Measurements from ENCODE around the gene NRXN3. TPM values are rescaled to one million over a fixed set of nuclear protein-coding genes. Genes with fewer than 3 reads are reported as not detected.

NRXN3 gene
- total RNA-seq, 1 donor from 2014 or later, result not detected

- no peak for DNase-seq (ENCODE audit: low read depth in 2 of 2)
Measured at GRCh38 chr14:78242086-78242485, 71.9 kb downstream of the NRXN3 start.

DNA sequence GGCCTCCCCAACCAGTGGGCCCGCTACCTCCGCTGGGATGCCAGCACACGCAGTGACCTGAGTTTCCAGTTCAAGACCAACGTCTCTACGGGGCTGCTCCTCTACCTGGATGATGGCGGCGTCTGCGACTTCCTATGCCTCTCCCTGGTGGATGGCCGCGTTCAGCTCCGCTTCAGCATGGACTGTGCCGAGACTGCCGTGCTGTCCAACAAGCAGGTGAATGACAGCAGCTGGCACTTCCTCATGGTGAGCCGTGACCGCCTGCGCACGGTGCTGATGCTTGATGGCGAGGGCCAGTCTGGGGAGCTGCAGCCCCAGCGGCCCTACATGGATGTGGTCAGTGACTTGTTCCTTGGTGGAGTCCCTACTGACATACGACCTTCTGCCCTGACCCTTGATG lies 73.0 kb downstream of the NRXN3 start:
- DNase-seq (ENCODE audit: low read depth in 2 of 2), result no peak

DNA sequence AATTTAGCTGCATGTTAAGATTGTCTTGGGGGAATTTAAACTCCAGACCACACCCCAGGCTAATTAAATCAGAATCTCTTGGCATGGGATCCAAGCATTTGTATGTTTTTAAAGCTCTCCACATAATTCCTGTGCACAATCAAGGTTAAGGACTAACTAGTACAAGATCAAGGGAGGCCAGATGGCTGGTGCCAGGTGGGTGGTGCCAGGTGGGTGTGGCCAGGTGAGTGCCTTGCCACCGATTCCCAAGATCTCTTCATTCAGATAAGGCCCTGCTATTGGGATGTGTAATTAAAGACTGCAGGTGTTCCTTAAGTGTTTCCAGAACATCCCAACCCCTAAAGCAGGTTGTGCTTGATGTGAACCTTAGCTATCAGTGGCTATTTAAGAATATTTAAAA lies 75.1 kb downstream of the NRXN3 start:
- DNase-seq (ENCODE audit: low read depth in 2 of 2), result no peak

DNA sequence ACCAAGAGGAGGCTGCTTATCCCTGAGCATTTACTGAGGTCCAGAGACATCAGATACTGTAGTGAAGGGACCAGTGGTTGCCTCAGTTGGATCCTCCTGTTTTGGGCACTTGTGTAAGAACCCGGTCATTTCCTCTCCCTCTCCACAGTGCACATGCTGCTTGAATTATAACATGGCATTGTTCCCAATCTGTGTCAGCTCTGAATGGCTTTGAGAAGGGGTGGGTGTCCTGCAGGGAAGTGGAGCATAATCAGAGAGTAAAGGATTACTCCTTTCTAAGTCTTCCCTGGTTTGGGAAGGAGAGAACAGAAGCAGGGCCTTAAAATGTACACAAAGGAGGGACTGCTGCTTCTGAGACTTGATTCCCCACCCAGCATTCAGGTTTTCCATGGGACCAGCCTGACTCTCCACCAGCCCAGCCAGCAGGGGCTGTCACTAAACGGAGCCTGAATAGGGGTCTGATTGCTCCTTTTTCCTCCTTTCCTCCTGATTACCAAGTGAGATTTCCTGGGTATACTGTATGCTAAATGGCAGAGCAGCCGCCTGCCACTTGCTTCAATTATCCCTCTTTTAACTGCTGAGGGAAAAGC lies 78.4 kb downstream of the NRXN3 start:
- DNase-seq (ENCODE audit: low read depth in 2 of 2), result no peak

- no peak for DNase-seq (ENCODE audit: low read depth in 2 of 2)
Measured at GRCh38 chr14:78251308-78251707, 81.1 kb downstream of the NRXN3 start.

DNA sequence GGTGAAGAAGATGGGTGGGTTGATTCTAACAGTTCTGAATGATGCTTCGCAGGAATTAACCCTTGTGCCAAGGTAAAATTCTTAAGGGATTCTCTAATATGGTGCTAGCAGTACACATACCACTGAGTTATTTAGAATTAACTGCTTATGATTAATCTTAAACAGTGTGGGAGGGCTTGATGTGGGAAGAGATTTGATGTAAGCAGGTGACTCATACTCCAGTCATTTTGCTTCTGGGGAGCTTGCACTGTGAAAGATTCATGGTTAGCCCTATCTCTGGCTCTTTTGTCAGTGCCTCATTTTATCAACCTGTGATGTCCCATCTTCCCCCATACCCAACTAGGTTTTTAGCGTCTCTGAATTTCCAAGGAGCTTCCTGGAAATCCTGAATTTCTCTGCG lies 83.8 kb downstream of the NRXN3 start:
- no peak for DNase-seq (ENCODE audit: low read depth in 2 of 2)

GRCh38 chr14:78254911-78255461 lies 84.8 kb downstream of the NRXN3 start:
- no peak for DNase-seq (ENCODE audit: low read depth in 2 of 2)

DNA sequence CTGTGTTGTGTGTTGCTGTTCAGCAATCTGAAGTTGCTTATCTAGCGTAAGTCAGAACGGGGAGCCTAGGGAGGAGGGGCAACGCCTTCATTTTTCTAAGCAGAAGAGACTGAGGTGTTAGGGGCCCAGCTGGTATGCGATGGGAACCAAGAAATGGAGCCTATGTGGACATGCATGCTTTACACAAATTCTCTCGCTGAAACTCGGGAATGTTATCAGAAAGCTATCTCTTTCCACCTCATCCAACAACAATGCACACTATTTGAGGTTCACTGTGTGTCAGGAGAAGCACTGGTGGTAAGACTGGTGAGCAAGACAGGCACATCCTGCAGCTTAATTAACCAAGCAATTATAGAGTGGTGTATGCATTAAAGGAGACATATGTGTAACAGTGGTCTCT lies 89.7 kb downstream of the NRXN3 start:
- DNase-seq (ENCODE audit: low read depth in 2 of 2), result no peak

- no peak for DNase-seq (ENCODE audit: low read depth in 2 of 2)
Measured at GRCh38 chr14:78278464-78279250, 108.5 kb downstream of the NRXN3 start.

DNA sequence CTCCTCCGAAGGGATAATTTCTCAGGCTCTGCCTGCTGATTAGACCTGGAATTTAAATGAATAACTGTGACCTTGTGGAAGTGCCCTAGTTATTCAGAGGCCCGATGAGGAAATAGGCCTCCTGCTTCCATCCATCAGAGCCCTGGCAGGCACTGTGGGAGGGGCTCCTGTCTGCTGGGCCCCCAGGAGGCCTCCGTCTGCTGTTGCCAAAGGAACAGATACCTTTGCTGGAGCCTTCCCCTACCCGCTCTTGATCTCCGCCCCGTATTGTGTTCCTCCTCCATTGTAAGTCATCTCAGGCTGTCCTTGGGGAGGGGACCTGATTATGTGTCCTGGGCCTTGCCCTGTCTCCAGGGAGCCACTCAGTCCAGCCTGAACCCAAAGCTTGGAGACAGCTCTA lies 112.3 kb downstream of the NRXN3 start:
- no peak for DNase-seq (ENCODE audit: low read depth in 2 of 2)

- no peak for DNase-seq (ENCODE audit: low read depth in 2 of 2)
Measured at GRCh38 chr14:78286210-78286609, 116.0 kb downstream of the NRXN3 start.

DNA sequence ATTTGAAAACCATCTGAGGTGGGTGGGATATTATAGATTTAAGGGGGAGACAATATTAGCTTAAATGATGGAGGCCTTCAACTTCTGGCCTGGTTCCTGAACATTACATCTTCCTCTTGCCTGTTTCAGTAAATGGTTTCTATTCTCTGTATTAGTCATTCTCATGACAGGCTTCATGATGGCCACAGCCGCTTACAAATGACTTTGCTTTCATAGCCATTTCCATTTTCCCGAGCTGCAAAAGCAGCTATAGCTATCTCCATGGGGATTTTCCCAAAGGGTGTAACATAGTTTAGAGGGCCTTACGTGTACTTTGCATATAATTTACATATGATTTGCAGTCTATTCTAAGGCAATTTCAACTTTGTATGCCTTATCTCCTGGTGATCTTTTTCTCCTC lies 121.8 kb downstream of the NRXN3 start:
- no peak for DNase-seq (ENCODE audit: low read depth in 2 of 2)

- DNase-seq (ENCODE audit: low read depth in 2 of 2), result no peak
Measured at GRCh38 chr14:78297858-78298257, 127.7 kb downstream of the NRXN3 start.

- no peak for DNase-seq (ENCODE audit: low read depth in 2 of 2)
Measured at GRCh38 chr14:78298298-78298697, 128.1 kb downstream of the NRXN3 start.

DNA sequence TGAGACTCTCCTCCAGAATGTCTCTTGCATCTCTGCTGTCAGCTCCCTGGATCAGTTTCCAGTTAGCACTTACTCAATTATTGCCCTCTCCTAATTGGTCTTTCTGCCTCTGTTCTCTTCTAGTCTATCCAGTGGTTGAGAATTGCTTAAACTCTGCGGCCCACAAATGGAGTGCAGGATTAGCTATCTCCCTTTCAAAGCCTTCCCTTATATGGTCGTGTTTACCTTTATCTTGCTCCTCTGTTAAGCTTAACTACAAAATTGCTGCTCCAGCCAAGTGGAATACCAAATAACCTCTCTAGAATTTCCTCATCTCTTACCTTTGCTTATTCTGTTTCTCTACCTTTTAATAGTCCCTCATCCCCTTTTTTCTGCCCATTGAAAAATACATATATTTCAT lies 132.7 kb downstream of the NRXN3 start:
- no peak for DNase-seq (ENCODE audit: low read depth in 2 of 2)

DNA sequence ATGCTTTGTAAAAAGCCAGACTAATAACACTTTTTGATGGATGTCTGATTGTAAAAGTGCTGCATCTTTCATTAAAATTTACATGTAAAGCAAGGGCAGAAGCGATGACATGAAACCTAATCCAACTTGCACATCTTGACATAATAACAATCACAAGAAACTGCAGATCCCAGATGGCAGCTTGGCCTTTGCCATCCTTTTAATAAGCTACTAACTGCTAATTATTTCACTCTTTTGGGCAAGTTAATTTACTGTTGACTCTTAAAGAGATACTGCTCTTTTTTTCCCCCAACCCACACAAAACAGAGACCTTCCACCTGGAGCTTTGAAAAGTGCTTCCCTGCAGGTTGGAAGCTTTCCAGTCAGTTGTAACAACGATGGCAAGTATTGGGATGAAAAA lies 137.5 kb downstream of the NRXN3 start:
- DNase-seq (ENCODE audit: low read depth in 2 of 2), result no peak

- DNase-seq (ENCODE audit: low read depth in 2 of 2), result no peak
Measured at GRCh38 chr14:78308079-78308478, 137.9 kb downstream of the NRXN3 start.

DNA sequence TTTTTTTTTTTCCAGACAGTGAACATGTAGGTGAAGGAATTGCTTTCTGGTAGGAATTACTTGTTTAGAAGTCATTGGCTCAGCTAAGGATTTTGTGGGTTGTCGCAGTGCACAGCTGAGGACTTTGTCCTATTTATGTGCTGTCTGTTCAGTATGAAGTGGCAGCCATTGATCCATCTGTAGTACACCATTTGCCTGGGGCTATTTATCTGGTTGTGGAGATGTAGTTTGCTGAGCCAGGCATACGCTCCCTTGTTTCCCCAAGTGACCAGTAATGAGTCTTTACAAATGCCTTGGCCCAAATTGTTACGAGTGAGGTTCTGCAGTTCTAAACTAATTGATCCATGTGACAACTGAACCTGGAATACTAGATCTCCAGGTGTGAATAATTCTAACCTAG lies 140.1 kb downstream of the NRXN3 start:
- no peak for DNase-seq (ENCODE audit: low read depth in 2 of 2)

DNA sequence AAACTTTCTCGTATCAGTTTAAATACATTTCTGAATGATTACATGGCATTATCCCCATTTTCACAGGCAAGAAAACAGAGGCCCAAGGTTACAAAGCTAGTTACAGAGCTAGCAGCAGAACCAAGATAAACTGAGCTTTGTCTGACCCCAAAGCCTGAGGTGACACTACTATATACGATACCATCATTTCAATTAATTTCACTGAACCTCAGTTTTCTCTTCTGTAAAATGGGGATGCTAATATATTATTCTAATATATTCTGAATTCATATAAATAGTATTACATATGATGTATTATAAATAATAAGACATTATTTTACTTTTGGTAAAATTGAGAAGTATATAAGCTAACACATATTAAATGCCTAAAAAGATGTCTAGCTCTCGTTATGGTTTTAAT lies 143.3 kb downstream of the NRXN3 start:
- no peak for DNase-seq (ENCODE audit: low read depth in 2 of 2)

GRCh38 chr14:78314484-78314883 lies 144.3 kb downstream of the NRXN3 start:
- DNase-seq (ENCODE audit: low read depth in 2 of 2), result no peak

DNA sequence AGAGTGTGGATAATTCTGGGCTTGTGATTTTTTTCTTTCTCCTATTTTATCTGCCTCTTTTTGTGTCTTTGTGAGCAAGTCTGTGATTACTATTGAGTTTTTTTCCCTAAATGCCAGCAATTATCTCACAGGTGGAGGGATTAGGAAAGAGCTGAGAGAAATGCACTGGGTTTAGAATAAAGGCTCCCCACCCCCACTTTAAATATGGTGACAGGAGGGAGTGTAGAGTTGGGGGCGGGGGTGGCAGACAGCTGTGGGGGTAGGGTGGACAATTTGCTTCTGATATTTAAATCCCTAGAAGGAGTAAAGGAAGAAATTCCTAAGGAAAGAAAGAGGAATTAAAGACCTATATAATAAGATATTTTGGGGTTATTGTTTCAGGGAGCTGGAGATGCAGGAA lies 145.9 kb downstream of the NRXN3 start:
- DNase-seq (ENCODE audit: low read depth in 2 of 2), result no peak

GRCh38 chr14:78316786-78317185 lies 146.6 kb downstream of the NRXN3 start:
- DNase-seq (ENCODE audit: low read depth in 2 of 2), result no peak

DNA sequence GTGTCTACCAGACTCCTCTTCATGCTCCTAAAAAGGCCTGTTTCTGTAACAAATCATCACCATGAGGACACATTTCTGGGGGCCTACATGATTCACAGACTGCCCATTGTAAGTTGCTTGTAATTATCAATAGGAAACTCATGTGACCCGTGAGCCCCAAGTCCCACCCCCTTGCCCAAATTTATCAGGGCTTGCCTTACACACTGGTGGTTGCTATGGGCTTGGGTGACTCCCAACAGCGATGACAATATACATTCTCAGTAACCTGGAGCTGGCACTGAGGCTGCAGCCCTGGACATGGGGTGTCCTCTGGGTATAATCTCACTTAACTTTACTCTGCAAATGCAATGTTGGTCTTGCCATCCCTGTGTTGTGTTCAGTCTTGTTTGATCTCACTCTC lies 149.2 kb downstream of the NRXN3 start:
- no peak for DNase-seq (ENCODE audit: low read depth in 2 of 2)

Measured in lung microvascular endothelial cell (primary cell).